ENCODE data around the gene EPHA10.
"Not testable (repeated sequence)": the region's sequence is repeated elsewhere in the genome, so short reads cannot be mapped to it uniquely, and the experiment has no call there.

EPHA10 gene

GRCh38 chr1:37708471-37708870 lies 56.4 kb downstream of the EPHA10 start:
- no peak for DNase-seq

GRCh38 chr1:37705399-37705798 lies 59.5 kb downstream of the EPHA10 start:
- DNase-seq: no peak

DNA sequence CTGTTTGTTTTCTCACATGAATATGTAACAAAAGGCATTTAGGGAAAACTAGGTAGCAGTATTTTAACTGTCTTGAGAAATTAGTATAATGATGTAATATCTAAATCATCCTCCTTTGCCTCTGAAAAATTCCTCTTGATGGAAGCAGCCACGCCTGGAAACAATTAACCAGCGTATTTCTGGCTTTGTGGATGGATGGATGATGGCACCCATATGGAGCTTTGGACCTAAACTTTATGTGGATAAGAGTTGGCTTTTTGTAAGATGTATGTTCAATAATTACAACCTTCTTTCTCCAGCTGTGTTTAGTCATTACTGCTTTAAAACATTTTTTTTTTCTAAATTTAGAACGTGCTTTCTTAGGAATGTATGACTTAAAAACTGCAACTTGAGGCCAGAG lies 60.0 kb downstream of the EPHA10 start:
- peak; percentile 77 for DNase-seq

GRCh38 chr1:37703061-37703460 lies 61.9 kb downstream of the EPHA10 start:
- DNase-seq: no peak

- no peak for DNase-seq
Measured at GRCh38 chr1:37701051-37701450, 63.9 kb downstream of the EPHA10 start.

- no peak for DNase-seq
Measured at GRCh38 chr1:37699147-37699546, 65.8 kb downstream of the EPHA10 start.

DNA sequence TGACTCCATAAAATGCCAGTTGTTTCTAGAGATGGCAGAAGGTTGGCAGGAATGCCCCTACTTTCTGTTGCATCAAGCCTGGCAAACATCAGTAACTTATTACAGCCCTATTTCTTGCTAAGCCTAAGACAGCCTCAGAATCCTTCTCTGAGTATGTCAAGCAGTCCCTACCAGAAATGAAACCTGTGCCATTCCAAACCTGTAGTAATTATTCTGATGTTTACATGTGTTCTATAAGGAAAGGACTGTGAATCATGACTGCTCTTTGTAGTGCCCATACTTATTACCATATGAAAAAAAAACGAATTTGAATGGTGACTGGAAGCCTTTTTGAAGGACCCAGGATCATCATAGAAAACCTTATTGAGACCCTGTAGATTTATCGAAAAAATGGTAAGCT lies 67.2 kb downstream of the EPHA10 start:
- no peak for DNase-seq

- DNase-seq: no peak
Measured at GRCh38 chr1:37697090-37697489, 67.8 kb downstream of the EPHA10 start.

- no peak for DNase-seq
Measured at GRCh38 chr1:37692834-37693175, 72.1 kb downstream of the EPHA10 start.

DNA sequence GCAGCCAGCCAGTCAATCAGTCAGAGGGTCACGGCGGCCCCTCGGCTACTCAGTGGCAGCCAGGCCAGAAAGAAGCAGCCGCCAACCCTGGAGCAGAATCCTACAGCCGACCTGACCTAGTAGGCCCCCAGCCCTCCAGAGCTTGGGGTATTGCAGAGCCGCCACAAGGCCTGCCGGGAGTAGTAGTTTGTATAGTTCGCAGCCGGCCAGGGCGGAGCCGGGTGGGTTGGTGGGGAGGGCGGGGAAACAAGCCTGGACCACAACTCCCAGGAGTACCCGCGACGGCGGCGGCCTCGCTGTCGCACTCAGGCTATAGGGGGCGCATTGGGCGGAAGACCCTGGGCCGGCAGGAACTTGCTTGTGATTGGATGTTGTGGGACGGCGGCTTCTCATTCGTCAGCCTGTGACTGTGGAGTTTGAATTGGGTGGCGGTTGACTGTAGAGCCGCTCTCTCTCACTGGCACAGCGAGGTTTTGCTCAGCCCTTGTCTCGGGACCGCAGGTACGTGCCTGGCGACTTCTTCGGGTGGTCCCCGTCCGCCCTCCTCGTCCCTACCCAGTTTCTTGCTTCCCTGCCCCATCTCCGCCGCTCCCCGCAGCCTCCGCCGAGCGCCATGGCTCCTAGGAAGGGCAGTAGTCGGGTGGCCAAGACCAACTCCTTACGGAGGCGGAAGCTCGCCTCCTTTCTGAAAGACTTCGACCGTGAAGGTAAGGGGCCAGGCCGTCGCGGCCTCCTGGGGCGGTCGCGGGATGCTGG lies 72.7 kb downstream of the EPHA10 start, which contains the start of gene CDCA8:
Gene CDCA8 (plus strand): TSS at position 439 of the 756 bp plus-strand sequence. CDS start 175 bp downstream, at position 614.
- DNase-seq: peak; percentile 97

- DNase-seq: no peak
Measured at GRCh38 chr1:37691497-37692077, 73.3 kb downstream of the EPHA10 start.

- no peak for DNase-seq
Measured at GRCh38 chr1:37688926-37689325, 76.0 kb downstream of the EPHA10 start.

DNA sequence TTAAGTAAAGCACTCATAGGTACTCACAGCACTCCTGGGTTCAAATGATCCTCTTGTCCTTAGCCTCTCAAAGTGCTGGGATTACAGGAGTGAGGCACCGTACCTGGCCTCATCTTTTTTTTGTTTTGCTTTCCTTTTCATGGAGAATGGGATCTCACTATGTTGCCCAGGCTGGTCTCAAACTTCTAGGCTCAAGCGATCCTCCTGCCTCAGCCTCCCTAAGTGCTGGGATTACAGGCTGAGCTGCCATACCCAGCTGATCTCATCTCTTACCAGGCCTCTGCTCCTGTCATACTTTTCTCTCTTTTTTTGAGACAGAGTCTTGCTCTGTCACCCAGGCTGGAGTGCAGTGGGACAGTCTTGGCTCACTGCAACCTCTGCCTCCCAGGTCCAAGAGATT lies 77.2 kb downstream of the EPHA10 start:
- DNase-seq: not testable (repeated sequence)

GRCh38 chr1:37685722-37686121 lies 79.2 kb downstream of the EPHA10 start:
- DNase-seq: no peak

DNA sequence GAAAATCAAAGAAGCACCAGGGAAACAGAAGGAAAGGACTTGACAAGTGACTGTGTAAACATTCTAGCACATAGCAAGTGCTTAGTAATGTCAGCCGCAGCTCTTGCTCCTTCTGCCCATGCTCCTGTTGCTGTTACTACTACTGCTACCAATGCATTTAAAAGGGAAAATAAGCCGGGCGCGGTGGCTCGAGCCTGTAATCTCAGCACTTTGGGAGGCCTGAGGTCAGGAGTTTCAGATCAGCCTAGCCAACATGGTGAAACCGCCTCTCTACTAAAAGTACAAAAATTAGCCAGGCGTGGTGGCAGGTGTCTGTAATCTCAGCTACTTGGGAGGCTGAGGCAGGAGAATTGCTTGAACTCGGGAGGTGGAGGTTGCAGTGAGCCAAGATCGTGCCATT lies 80.7 kb downstream of the EPHA10 start:
- not testable (repeated sequence) for DNase-seq

GRCh38 chr1:37682334-37682987 lies 82.5 kb downstream of the EPHA10 start:
- peak; percentile 59 for DNase-seq

DNA sequence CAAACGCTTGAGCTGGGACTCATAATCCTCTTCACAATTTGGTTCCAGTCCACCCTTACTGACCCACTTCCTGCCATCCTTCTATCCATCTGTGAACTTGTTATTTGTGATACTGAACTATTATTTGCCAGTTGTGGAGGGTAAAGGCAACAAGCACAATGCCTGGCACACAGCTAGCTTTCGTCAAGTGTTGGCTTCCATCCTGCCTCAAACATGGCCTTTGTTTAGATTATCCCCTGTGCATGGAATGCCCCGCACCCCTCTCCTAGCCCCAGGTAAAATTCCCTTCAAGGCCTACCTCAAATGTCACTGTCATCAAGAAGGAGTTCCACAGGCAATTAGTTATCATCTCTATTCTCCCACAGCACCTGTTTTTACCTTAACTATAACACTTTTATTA lies 84.0 kb downstream of the EPHA10 start:
- DNase-seq: no peak

DNA sequence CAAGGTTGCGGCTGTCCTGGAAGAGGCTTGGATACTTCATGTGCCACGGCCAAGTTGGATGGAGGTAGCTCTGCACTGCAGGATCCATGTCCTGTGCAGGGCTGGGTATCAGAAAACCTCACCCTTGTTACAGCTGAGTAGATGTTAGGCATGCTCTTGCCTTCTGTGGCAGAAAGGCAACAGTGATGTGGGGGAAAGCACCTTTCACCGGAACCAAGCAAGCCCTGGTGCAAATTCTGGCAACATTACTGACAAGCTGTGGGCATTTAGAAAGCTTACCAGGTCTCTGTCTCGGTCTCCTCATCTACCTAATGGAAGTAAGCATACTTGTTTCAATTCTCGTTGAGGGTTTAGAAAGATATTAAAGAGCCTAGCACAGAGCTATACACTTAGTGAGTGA lies 87.1 kb downstream of the EPHA10 start:
- no peak for DNase-seq

DNA sequence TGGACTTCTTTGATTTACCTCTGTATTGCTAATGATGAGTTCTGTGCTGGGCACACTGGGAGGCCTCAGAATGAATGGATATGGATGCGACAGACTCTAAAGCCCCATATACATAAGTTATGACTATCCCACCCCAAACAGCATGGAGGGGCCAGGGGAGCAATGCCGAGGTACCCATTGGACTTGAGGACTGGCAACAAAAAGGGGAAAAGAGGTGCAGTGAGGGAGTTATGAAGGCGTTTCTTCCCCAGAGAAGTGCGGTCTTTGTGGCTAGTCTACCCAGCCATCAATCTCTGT lies 87.8 kb downstream of the EPHA10 start:
- DNase-seq: no peak

- no peak for DNase-seq
Measured at GRCh38 chr1:37676281-37677142, 88.4 kb downstream of the EPHA10 start.

GRCh38 chr1:37673920-37674319 lies 91.0 kb downstream of the EPHA10 start:
- DNase-seq: no peak

GRCh38 chr1:37672136-37672870 lies 92.6 kb downstream of the EPHA10 start:
- no peak for DNase-seq

GRCh38 chr1:37671261-37671660 lies 93.7 kb downstream of the EPHA10 start:
- DNase-seq: no peak
